K562 (cell line): Measurements from ENCODE around the gene KCNAB1. TPM values are rescaled to one million over a fixed set of nuclear protein-coding genes. Genes with fewer than 3 reads are reported as not detected.

Experiments
- ARNT ChIP-seq, 2 experiments: fragments of 450-650 bp; IDR thresholded peaks; 2 replicates each; pipeline ENCODE4 v1.6.1; 2016; ENCODE audit warnings: mild to moderate bottlenecking in 1 of 2
- ATF1 ChIP-seq, 2 experiments: fragments of 450-650 bp in 1 of 2; IDR thresholded peaks; 2 replicates each; pipeline ENCODE4 v1.6.1; 2016; ENCODE audit warnings: missing compliant biosample characterization in 1 of 2, missing genetic modification characterization in 1 of 2
- C11orf30 ChIP-seq: fragments of 450-650 bp; IDR thresholded peaks from 2 replicates; pipeline ENCODE4 v1.6.1; 2016; ENCODE audit warnings: low read depth, mild to moderate bottlenecking
- HNRNPUL1 ChIP-seq: fragments of 200-400 bp; formaldehyde crosslinking; IDR thresholded peaks from 2 replicates; pipeline ENCODE4 v1.6.1; 2017; ENCODE audit warnings: low read length
- KAT8 ChIP-seq: fragments of 450-650 bp; IDR thresholded peaks from 2 replicates; pipeline ENCODE4 v1.6.1; 2016; ENCODE audit warnings: low read depth, mild to moderate bottlenecking
- MTA3 ChIP-seq: fragments of 450-650 bp; formaldehyde crosslinking; IDR thresholded peaks from 2 replicates; pipeline ENCODE4 v1.6.1; 2017; ENCODE audit warnings: mild to moderate bottlenecking, borderline replicate concordance
- RBM14 ChIP-seq: fragments of 200-400 bp; formaldehyde crosslinking; IDR thresholded peaks from 2 replicates; pipeline ENCODE4 v1.6.1; 2018; ENCODE audit warnings: low read depth, mild to moderate bottlenecking, low read length, moderate library complexity, borderline replicate concordance; ENCODE audit not compliant: insufficient read depth
- SETDB1 ChIP-seq: IDR thresholded peaks from one replicate; pipeline ENCODE4 v1.6.1; 2012; ENCODE audit warnings: low read length, control low read depth, inconsistent platforms
- SRF ChIP-seq, 2 experiments: fragments of 250-450, 450-650 bp in 1 of 2; sonication (Bioruptor Pico) in 1 of 2; sonication (generic) in 1 of 2; formaldehyde crosslinking; IDR thresholded peaks; 2 replicates each; pipeline versions ENCODE4 v1.5.0 to v1.5.1; 2020 to 2022; ENCODE audit warnings: mild to moderate bottlenecking in 1 of 2, missing genetic modification reagents in 1 of 2
- THRAP3 ChIP-seq: fragments of 450-650 bp; IDR thresholded peaks from 2 replicates; pipeline ENCODE4 v1.6.1; 2016; ENCODE audit warnings: mild to moderate bottlenecking, inconsistent platforms, borderline replicate concordance
- ZBTB7A ChIP-seq: IDR thresholded peaks from 2 replicates; pipeline ENCODE4 v1.6.1; 2011; ENCODE audit warnings: low read depth, mild to moderate bottlenecking, low read length, moderate library complexity, borderline replicate concordance; ENCODE audit not compliant: control insufficient read depth
- ZNF174 ChIP-seq: fragments of 250-450 bp; sonication (Bioruptor Pico); IDR thresholded peaks from 2 replicates; pipeline ENCODE4 v1.4.0; 2020; ENCODE audit warnings: mild to moderate bottlenecking
- ZNF586 ChIP-seq: fragments of 450-650 bp; formaldehyde crosslinking; conservative IDR thresholded peaks from 2 replicates; pipeline ENCODE4 v1.4.0; 2020; ENCODE audit warnings: mild to moderate bottlenecking, moderate library complexity
- ZSCAN29 ChIP-seq: fragments of 450-650 bp; IDR thresholded peaks from 2 replicates; pipeline ENCODE4 v1.6.1; 2017
- polyA plus RNA-seq, 8 experiments: library from polyadenylated mRNA; depleted of rRNA in 4 of 8; stranded (reverse) in 5 of 8; unstranded in 3 of 8; fragments of >200 nt; fragmentation: Nextera tagmentation in 2 of 8; fragmentation: Illumina TruSeq in 1 of 8; extraction: Ambion mirVana in 2 of 8; extraction: Trizol in 1 of 8; gene quantifications; 2 replicates each; pipeline versions ENCODE4 v1.2.1 to v1.2.3, GENCODE V29; 2011 to 2014; ENCODE audit warnings: inconsistent platforms in 1 of 8, missing spikeins in 1 of 8
- total RNA-seq, 7 experiments: library from RNA; depleted of rRNA in 6 of 7; stranded (reverse); fragments of >200 nt in 6 of 7; fragmentation: Illumina TruSeq in 2 of 7; extraction: Trizol in 2 of 7; gene quantifications; 2 replicates each; pipeline versions ENCODE4 v1.2.1 to v1.2.3, GENCODE V29; 2011 to 2021; ENCODE audit warnings: low replicate concordance in 1 of 7
- TF ChIP-seq, protein P1 (sequence below), 2 experiments: fragments of 450-650 bp in 1 of 2; sonication (generic) in 1 of 2; formaldehyde crosslinking in 1 of 2; IDR thresholded peaks; 2 replicates each; pipeline versions ENCODE4 v1.7.1 to v1.9.0; 2016 to 2022; ENCODE audit warnings: inconsistent platforms in 1 of 2, mild to moderate bottlenecking in 1 of 2, missing genetic modification reagents in 1 of 2
- TF ChIP-seq, protein P2 (sequence below), 2 experiments: IDR thresholded peaks in 1 of 2; conservative IDR thresholded peaks in 1 of 2; 2 replicates each; pipeline ENCODE4 v1.6.1; 2016; ENCODE audit warnings: low read depth in 2 of 2, mild to moderate bottlenecking in 1 of 2, missing compliant biosample characterization in 1 of 2, missing genetic modification characterization in 1 of 2, moderate library complexity in 1 of 2
- TF ChIP-seq, protein P3 (sequence below): fragments of 250-450 bp; sonication (Bioruptor Pico); IDR thresholded peaks from 2 replicates; pipeline ENCODE4 v1.9.0; 2021; ENCODE audit warnings: mild to moderate bottlenecking

Gene KCNAB1
- total and polyA plus RNA-seq, 9 of the 15 experiments (the other 6 are each of a cell fraction or from before 2014, with no cell fraction given), result 0.14 to 1.2 (median 0.51) TPM

DNA sequence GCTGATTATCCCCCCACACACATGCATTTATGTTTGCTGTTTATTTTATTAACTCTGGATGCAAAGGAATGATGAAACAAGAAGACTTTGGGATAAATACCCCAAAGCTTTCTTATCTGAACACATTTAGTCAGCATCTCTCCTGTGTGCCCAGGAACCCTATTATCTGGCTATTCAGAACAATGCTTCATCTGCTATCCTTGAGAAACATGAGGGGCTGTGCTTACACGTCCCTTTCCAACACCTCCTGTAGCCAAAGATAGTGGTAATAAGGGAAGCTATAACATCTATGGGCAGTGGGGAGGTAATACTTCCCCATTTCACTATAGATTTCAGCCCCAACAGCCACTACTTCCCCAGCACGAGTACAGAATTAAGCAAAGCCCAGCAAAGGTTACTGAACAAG, 339.8 kb downstream of the KCNAB1 start (continued):
- TF ChIP-seq, protein P1, sequence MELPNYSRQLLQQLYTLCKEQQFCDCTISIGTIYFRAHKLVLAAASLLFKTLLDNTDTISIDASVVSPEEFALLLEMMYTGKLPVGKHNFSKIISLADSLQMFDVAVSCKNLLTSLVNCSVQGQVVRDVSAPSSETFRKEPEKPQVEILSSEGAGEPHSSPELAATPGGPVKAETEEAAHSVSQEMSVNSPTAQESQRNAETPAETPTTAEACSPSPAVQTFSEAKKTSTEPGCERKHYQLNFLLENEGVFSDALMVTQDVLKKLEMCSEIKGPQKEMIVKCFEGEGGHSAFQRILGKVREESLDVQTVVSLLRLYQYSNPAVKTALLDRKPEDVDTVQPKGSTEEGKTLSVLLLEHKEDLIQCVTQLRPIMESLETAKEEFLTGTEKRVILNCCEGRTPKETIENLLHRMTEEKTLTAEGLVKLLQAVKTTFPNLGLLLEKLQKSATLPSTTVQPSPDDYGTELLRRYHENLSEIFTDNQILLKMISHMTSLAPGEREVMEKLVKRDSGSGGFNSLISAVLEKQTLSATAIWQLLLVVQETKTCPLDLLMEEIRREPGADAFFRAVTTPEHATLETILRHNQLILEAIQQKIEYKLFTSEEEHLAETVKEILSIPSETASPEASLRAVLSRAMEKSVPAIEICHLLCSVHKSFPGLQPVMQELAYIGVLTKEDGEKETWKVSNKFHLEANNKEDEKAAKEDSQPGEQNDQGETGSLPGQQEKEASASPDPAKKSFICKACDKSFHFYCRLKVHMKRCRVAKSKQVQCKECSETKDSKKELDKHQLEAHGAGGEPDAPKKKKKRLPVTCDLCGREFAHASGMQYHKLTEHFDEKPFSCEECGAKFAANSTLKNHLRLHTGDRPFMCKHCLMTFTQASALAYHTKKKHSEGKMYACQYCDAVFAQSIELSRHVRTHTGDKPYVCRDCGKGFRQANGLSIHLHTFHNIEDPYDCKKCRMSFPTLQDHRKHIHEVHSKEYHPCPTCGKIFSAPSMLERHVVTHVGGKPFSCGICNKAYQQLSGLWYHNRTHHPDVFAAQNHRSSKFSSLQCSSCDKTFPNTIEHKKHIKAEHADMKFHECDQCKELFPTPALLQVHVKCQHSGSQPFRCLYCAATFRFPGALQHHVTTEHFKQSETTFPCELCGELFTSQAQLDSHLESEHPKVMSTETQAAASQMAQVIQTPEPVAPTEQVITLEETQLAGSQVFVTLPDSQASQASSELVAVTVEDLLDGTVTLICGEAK (IDR thresholded peaks at IDR 0.05), result no peak
- TF ChIP-seq, protein P1 (CRISPR knock-in tag; IDR thresholded peaks at IDR 0.05), result no peak
- TF ChIP-seq ZNF586 (CRISPR knock-in tag) (no peak), SRF (CRISPR knock-in tag; IDR thresholded peaks at IDR 0.05) (no peak), ZNF174 (CRISPR knock-in tag) (no peak), SETDB1 (no peak), ZSCAN29 (no peak), C11orf30 (no peak), ARNT (IDR thresholded peaks at IDR 0.05) (peak; percentile 73 to 78; a peak in 3 of 4 replicates), HNRNPUL1 (no peak), KAT8 (no peak), THRAP3 (no peak), RBM14 (no peak), MTA3 (peak; percentile 60; the same call in 1 of the 2 replicates), ATF1 (CRISPR knock-in tag; IDR thresholded peaks at IDR 0.05) (no peak), ATF1 (tag; IDR thresholded peaks at IDR 0.05) (peak; percentile 39; the same call in 1 of the 2 replicates), ZBTB7A (no peak)
- TF ChIP-seq, protein P2, sequence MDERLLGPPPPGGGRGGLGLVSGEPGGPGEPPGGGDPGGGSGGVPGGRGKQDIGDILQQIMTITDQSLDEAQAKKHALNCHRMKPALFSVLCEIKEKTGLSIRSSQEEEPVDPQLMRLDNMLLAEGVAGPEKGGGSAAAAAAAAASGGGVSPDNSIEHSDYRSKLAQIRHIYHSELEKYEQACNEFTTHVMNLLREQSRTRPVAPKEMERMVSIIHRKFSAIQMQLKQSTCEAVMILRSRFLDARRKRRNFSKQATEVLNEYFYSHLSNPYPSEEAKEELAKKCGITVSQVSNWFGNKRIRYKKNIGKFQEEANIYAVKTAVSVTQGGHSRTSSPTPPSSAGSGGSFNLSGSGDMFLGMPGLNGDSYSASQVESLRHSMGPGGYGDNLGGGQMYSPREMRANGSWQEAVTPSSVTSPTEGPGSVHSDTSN (CRISPR knock-in tag; IDR thresholded peaks at IDR 0.05; ENCODE audit: low read depth), result no peak
- TF ChIP-seq, protein P2 (tag; conservative IDR thresholded peaks at IDR 0.05; ENCODE audit: low read depth), result no peak
- TF ChIP-seq, protein P3, sequence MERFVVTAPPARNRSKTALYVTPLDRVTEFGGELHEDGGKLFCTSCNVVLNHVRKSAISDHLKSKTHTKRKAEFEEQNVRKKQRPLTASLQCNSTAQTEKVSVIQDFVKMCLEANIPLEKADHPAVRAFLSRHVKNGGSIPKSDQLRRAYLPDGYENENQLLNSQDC (CRISPR knock-in tag), result no peak
